ENCODE results near the gene RBL1.

RBL1 gene

GRCh38 chr20:36951198-36951978 lies 144.4 kb downstream of the RBL1 start, which contains the start of gene SAMHD1:
TSS of gene SAMHD1 (minus strand) at chr20:36951708. CDS start at chr20:36951643, 65 bp downstream.
- peak; percentile 68 to 75 for DNase-seq (ENCODE audit: low read depth in 2 of 2, low spot score in 1 of 2)

DNA sequence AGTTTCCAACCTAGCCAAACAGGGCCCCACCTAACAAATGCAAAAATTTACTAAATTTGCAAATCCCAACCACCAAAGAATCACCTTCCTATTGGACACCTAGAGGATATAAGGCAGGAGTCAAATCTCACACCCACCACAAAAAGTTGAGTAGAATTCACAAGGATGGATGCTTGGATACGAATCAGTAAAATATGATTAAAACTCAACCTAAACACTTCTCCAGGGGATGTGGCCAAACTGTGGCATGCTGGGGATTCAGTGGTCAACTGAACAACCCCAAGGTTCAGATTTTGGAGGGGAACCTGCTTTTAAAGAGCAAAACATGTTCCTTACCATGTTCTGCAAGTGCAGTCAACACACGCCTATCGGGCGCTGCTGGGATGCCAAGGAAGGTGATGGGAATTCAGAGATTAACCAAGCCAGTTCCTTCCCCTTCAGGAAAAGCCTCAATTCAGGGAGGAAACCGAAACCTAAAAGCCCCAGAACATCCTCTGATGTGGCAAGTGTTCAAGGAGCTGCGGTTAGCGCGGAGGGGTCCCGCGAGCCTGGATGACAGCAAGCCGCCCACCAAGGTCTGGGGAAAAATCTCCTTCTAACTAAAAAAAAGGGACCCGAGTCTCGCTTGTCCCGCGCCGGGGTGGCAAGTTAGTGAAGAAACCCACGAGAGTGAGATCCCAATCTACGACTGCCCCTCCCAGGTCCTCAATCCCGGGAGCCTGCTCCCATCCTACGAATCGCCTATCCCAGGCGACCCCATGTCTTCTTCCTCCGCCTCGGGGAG lies 145.2 kb downstream of the RBL1 start:
- DNase-seq (ENCODE audit: low read depth in 2 of 2, low spot score in 1 of 2): no peak
